Measurements from ENCODE around the gene GDAP1L1.
"Not testable (repeated sequence)": the region's sequence is repeated elsewhere in the genome, so short reads cannot be mapped to it uniquely, and the experiment has no call there.

Gene GDAP1L1

DNA sequence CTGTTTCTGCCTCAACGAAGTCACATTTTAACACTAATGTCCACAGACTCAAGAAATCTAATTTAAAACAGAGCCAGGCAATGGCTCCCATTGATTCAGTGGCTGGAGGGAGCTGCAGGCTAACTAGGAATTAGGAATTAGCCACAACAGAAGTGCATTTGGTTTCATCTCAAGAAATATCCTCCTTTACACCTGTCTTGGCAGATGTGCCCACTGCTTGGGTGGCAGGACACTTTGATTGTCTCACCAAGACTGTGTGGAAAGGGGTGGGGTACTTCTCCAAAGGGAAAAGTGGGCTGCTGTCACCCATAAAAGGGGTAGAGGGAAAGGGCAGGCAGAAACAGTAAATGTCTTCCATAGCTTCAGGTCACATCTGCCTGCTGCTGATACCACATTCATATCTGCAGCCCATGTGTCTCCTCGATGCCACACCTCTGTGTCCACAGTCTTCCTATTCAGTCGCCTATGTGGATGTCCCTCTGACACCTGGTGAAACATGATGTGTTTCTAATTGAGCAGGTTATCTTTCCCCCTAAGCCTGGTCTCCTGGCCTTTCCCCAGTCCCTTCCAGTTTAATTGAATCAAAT, 25.6 kb upstream of the GDAP1L1 start:
- no peak for DNase-seq

GRCh38 chr20:44222027-44222426, 25.1 kb upstream of the GDAP1L1 start:
- no peak for DNase-seq

DNA sequence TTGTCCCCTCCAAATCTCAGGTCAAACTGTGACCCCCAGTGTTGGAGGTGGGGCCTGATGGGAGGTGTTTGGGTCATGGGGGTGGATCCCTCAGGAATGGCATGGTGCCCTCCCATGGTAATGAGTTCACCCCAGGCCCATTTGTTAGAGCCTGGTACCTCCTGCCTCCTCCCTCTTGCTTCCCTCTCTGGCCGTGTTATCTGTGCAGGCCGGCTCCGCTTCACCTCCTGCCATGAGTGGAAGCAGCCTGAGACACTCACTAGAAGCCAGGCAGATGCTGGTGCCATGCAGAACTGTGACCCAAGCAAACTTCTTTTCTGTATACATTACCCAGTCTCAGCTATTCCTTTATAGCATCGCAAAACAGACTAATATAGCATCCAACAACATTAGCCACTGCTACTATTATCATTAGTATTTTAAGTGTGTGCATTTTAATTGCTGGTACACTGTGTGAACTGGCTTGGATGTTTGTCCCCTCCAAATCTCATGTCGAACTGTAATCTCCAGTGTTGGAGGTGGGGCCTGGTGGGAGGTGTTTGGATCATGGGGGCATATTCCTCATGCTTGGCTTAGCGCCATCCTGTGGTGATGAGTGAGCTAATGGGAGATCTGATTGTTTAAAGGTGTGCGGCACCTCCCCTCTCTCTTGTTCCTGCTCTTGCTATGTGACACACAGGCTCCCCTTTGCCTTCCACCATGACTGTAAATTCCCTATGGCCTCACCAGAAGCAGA, 24.3 kb upstream of the GDAP1L1 start:
- no peak for DNase-seq

DNA sequence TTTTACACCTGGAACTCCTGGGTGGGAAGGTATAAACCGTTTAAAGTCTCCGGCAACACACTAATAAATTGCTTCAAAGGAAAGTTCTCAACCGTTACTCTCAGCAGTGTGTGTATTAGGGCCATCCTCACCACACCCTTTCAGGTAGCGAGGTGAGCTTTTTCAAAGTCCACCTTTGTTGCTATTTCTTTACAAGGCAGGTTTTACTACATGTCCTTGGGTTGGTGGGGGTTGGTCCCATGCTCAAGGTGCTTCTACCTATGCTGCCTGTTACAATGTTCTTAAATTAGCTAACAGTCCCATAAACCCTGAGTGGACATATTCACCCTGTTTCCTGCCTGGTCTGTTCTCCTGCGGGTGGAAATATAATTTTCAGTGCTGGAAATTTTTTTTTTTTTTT, 23.4 kb upstream of the GDAP1L1 start:
- no peak for DNase-seq

DNA sequence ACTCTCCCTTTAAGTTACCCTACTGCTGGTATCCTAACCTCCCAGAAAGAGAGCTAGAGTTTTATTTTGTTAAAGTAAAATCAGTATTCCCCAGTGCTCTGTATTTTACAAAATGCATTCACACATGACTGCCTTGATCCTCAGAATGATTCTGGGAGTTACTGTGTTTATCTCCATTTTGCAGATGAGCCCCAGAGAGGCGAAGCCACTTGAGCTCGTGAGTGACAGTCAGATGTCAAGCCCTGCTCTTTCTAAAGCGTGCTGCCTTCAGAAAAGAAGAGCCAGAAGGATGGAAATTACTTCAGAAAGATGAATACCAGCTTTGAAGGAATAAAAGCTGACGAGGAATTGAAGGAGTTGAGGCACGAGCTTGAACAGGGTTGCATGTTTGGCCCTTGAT, 22.5 kb upstream of the GDAP1L1 start:
- DNase-seq, result no peak

GRCh38 chr20:44228465-44229258, 18.4 kb upstream of the GDAP1L1 start:
- DNase-seq, result no peak

- DNase-seq, result no peak
Measured at GRCh38 chr20:44231193-44231592, 15.9 kb upstream of the GDAP1L1 start.

DNA sequence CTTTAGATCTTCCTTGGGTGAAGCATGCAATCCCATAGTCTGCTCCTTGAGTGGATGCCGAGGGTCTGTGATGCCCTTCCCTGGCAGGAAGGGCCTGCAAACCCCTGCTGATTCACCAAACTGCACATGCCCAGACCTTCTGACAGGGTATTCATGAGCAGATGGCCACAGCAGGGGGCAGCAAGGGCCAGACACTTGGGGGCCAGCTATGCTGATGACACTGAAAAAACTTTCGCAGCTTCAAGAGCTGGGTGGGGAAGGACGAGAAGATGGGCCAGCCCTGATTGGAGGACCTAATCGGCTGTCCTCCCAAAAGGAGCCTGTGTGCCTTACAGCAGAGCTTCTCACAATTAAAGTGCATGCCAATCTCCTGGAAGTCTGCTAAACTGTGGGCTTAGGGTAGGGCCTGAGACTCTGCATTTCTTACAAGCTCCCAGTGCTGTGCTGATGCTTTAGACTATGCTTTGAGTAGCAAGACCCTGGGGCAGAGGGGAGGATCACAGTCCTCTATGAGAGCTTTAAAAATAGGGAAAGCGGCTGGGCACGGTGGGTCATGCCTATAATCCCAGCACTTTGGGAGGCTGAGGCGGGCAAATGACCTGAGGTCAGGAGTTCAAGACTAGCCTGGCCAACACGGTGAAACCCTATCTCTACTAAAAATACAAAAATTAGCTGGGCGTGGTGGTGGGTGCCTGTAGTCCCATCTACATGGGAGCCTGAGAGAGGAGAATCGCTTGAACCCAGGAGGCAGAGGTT, 15.2 kb upstream of the GDAP1L1 start:
- DNase-seq, result no peak

DNA sequence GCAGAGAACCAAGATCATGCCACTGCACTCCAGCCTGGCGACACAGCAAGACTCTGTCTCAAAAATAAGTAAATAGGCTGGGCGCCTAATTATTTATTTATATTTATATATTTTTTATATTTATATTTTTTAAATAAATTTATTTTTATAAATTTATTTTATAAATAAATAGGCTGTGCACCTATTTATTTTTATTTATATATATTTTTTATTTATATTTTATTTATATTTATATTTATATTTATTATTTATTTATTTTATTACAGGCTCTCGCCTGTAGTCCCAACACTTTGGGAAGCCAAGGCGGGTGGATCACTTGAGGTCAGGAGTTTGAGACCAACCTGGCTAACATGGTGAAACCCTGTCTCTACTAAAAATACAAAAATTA, 14.6 kb upstream of the GDAP1L1 start:
- DNase-seq, result not testable (repeated sequence)

DNA sequence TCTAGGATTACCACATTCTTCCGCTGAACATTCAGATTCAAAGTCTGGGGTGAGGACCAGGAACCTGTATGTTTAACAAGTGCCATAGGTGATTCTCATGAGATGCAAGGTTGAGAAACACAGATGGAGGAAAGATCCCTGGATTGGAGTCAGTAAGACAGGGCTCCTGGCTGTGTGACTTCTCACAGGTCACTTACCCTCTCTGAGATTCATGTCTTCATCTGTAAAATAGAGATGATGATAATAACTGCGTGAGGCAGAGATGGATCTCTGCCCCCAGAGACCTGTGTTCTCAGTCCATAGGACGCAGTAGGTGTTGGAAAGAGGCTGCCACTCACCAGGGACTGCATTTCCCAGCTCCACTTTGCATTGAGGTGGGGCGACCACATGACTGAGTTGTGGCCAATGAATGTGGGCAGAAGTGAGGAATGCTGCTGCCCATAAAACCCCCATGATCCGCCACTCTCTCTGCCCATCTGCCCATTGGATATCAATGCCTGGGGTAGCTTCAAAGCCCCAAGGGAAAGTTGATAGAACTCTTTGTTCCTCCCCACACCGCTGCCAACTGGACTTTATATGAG, 13.6 kb upstream of the GDAP1L1 start:
- no peak for DNase-seq

DNA sequence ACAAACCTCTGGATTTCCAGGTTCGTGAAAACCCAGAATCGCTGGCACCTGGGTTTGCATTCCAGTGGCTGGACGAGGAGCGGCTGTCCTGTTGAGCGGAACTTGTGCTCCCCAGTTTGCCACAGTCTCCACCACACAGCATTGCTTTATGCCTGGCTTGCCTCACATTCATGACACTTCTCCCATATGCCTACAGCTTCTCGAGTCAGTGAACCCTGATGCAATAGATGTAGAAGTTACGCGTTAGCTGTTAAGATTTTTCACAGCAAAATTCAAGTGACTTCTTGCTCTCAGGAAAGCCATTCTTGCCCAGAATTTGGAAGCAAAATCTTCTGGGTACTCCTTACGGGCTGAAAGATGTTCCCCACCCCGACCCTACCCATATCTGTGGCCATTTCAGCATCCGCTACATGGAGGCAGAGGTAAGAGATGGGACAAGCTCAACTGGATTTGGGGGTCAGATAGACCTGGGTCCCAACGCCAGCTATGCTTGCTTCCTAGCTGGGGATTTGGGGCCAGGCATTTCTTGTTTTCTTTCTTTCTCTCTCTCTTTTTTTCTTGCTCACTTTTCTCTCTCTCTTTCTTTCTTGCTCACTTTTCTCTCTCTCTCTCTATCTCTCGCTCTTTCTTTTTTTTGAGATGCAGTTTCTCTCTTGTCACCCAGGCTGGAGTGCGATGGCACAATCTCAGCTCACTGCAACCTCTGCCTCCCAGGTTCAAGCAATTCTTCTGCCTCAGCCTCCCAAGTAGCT, 12.4 kb upstream of the GDAP1L1 start:
- DNase-seq, result no peak

DNA sequence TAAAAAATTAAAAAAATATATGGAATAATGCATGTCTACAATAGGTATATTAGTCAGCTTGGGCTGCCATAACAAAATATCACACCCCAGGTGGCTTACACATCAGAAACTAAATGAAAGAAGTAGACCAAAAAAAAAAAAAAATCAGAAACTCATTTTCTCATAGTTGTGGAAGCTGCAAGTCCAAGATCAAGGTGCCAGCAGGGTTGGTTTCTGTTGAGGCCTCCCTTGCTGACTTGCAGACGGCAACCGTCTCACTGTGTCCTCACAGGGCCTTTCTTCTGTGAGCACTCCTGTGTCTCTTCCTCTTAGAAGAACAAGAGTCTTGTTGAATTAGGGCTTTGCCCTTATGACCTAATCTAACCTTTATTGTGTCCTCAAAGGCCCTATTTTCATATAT, 11.4 kb upstream of the GDAP1L1 start:
- no peak for DNase-seq

- not testable (repeated sequence) for DNase-seq
Measured at GRCh38 chr20:44236840-44237239, 10.3 kb upstream of the GDAP1L1 start.

- no peak for DNase-seq
Measured at GRCh38 chr20:44241796-44242195, 5.3 kb upstream of the GDAP1L1 start.

GRCh38 chr20:44245977-44246376, 1.1 kb upstream of the GDAP1L1 start:
- DNase-seq, result no peak

- no peak for DNase-seq
Measured at GRCh38 chr20:44247586-44248409, 690 bp downstream of the GDAP1L1 start.

DNA sequence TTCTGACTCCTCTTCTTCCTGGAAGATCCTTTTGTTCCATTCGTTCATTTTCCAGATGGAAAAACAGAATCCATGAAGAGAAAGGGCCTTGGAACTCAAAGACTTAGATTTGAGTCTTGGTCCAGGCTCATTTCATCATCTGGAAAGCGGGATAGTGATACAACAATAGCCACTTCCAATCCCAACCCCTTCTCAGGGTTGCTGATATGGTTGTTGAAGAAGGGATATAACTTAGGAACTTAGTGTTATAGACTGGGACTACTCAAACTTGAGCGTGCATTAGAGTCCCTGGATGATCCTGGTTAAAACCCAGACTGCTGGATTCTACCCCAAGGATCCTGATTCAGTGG, 1.3 kb downstream of the GDAP1L1 start:
- no peak for DNase-seq

DNA sequence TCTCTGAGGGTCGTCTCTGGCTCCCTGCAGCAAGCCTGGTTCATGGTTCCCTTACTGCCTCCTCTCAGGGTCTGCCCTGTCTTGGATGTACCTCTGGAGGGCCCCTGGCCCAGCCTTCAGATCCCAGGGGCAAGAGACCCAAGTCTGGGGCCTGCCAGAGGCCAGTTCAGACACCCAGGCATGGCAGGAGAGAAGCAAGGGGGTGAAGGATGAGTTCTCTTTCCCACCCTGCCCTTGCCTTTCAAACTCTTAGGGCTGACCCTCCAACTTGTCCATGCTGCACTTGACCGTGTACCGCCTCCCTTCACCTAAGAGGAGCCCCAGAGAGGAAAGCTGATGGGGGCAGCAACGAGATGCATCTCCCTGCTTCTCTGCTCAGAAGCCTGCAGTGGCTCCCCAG, 4.2 kb downstream of the GDAP1L1 start:
- no peak for DNase-seq

GRCh38 chr20:44253528-44253927, 6.4 kb downstream of the GDAP1L1 start:
- DNase-seq, result no peak

- no peak for DNase-seq
Measured at GRCh38 chr20:44254073-44254472, 7.0 kb downstream of the GDAP1L1 start.

DNA sequence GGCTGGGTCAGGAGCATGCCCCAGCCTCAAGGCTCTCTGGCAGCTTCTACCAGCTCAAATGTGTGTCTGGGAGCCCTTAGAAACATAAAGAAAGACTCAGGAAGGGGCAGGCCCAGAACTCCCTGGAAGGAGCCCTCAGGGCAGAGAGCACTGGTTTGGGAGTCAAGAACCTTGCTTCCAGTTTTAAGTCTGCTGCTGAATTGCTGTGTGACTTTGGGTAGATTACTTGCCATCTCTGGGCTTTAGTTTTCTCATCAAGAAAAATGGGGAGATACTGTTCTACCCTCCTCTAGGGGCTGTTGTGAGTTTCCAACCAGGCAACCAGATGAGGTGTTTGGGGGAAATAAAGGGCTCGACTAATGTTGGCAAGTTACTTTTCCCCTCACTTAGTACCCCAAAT, 8.8 kb downstream of the GDAP1L1 start:
- DNase-seq, result no peak
